ENCODE measurements around the gene KIAA1328.

GRCh38 chr18:36786686-36787085 lies 42.2 kb upstream of the KIAA1328 start:
- TF ChIP-seq RAD21 (conservative IDR thresholded peaks at IDR 0.05) (no peak), REST (IDR thresholded peaks at IDR 0.05; ENCODE audit: borderline replicate concordance) (no peak)

Measured in neural cell (in vitro differentiated cells).